BLaER1 (cell line): ENCODE measurements around the gene PXT1.

ENCODE experiments used
- H3K27ac ChIP-seq: shearing (Covaris generic); formaldehyde crosslinking; 2 replicates; pipeline ENCODE4 v1.8.1; 2022
- H3K27me3 ChIP-seq: shearing (Covaris generic); formaldehyde crosslinking; 2 replicates; pipeline ENCODE4 v1.8.1; 2022
- H3K36me3 ChIP-seq: shearing (Covaris generic); formaldehyde crosslinking; 2 replicates; pipeline ENCODE4 v1.8.1; 2022
- H3K4me1 ChIP-seq: shearing (Covaris generic); formaldehyde crosslinking; 2 replicates; pipeline ENCODE4 v1.8.1; 2022
- H3K4me2 ChIP-seq: shearing (Covaris generic); formaldehyde crosslinking; 2 replicates; pipeline ENCODE4 v1.8.1; 2022
- H3K4me3 ChIP-seq: shearing (Covaris generic); formaldehyde crosslinking; 2 replicates; pipeline ENCODE4 v1.8.1; 2022
- H3K9ac ChIP-seq: shearing (Covaris generic); formaldehyde crosslinking; 2 replicates; pipeline ENCODE4 v1.8.1; 2022
- H3K9me3 ChIP-seq: shearing (Covaris generic); formaldehyde crosslinking; 2 replicates; pipeline ENCODE4 v1.8.1; 2022
- H4K20me1 ChIP-seq: shearing (Covaris generic); formaldehyde crosslinking; 2 replicates; pipeline ENCODE4 v1.8.1; 2022
- Cebpa-rat ChIP-seq: shearing (Covaris generic); IDR thresholded peaks from 2 replicates; pipeline ENCODE4 v1.8.1; 2022

Gene PXT1

GRCh38 chr6:36362551-36363370, 79.9 kb downstream of the PXT1 start:
- H3K4me3 ChIP-seq = no peak overlapping the region
- H3K4me2 ChIP-seq = no peak overlapping the region
- H3K27me3 ChIP-seq = no peaks in the 10 kb centered on the region
- no peak overlapping the region for H3K27ac ChIP-seq
- H4K20me1 ChIP-seq = no peaks in the 10 kb centered on the region
- H3K9ac ChIP-seq = no peak overlapping the region
- peaks cover 56% of the 10 kb centered on the region for H3K4me1 ChIP-seq
- TF ChIP-seq Cebpa-rat = no peak
- H3K36me3 ChIP-seq = no peaks in the 10 kb centered on the region
- H3K9me3 ChIP-seq = 0 out of 2 replicates have a peak, but pooled peaks cover 7% of the 10 kb centered on the region

GRCh38 chr6:36361071-36361470, 81.6 kb downstream of the PXT1 start:
- Histone ChIP-seq H3K36me3 (no peaks in the 10 kb centered on the region), H3K4me2 (peak overlapping the region; percentile 91), H3K9me3 (0 out of 2 replicates have a peak, but pooled peaks cover 7% of the 10 kb centered on the region), H4K20me1 (no peaks in the 10 kb centered on the region), H3K27me3 (no peaks in the 10 kb centered on the region), H3K27ac (peak overlapping the region; percentile 69), H3K9ac (peak overlapping the region; percentile 65), H3K4me3 (no peak overlapping the region), H3K4me1 (peaks cover 45% of the 10 kb centered on the region)
- TF ChIP-seq Cebpa-rat = no peak

- H3K4me2 ChIP-seq = peak overlapping the region; percentile 91
- peak overlapping the region; percentile 69 for H3K27ac ChIP-seq
- no peaks in the 10 kb centered on the region for H3K27me3 ChIP-seq
- H4K20me1 ChIP-seq = no peaks in the 10 kb centered on the region
- TF ChIP-seq Cebpa-rat = no peak
- no peaks in the 10 kb centered on the region for H3K36me3 ChIP-seq
- peak overlapping the region; percentile 65 for H3K9ac ChIP-seq
- 0 out of 2 replicates have a peak, but pooled peaks cover 7% of the 10 kb centered on the region for H3K9me3 ChIP-seq
- peak overlapping the region; percentile 40; the same call in 1 of the 2 replicates for H3K4me3 ChIP-seq
- H3K4me1 ChIP-seq = peaks cover 45% of the 10 kb centered on the region
These were observed 82.2 kb downstream of the PXT1 start for GRCh38 chr6:36360241-36361054.

GRCh38 chr6:36358226-36358915, 84.3 kb downstream of the PXT1 start:
- H3K36me3 ChIP-seq = no peaks in the 10 kb centered on the region
- H3K4me1 ChIP-seq = peaks cover 45% of the 10 kb centered on the region
- H3K4me2 ChIP-seq = peak overlapping the region; percentile 80
- no peak for TF ChIP-seq Cebpa-rat
- H4K20me1 ChIP-seq = no peaks in the 10 kb centered on the region
- H3K9me3 ChIP-seq = peaks cover 11% of the 10 kb centered on the region
- H3K9ac ChIP-seq = peak overlapping the region; percentile 11; the same call in 1 of the 2 replicates
- H3K27ac ChIP-seq = peak overlapping the region; percentile 24
- no peak overlapping the region for H3K4me3 ChIP-seq
- H3K27me3 ChIP-seq = no peaks in the 10 kb centered on the region

GRCh38 chr6:36357872-36358225, 84.8 kb downstream of the PXT1 start:
- Histone ChIP-seq H3K4me3 (no peak overlapping the region), H3K27ac (0 out of 2 replicates have a peak overlapping the region, but pooled peaks have one; percentile 24), H3K9me3 (peaks cover 11% of the 10 kb centered on the region), H3K4me1 (peaks cover 45% of the 10 kb centered on the region), H3K9ac (no peak overlapping the region), H3K36me3 (no peaks in the 10 kb centered on the region), H3K4me2 (peak overlapping the region; percentile 80), H3K27me3 (no peaks in the 10 kb centered on the region), H4K20me1 (no peaks in the 10 kb centered on the region)
- TF ChIP-seq Cebpa-rat = no peak

- TF ChIP-seq Cebpa-rat = no peak
- Histone ChIP-seq H3K4me2 (no peak overlapping the region), H3K4me1 (peaks cover 49% of the 10 kb centered on the region), H3K27me3 (no peaks in the 10 kb centered on the region), H4K20me1 (no peaks in the 10 kb centered on the region), H3K27ac (no peak overlapping the region), H3K9me3 (peaks cover 17% of the 10 kb centered on the region), H3K9ac (no peak overlapping the region), H3K4me3 (no peak overlapping the region), H3K36me3 (no peaks in the 10 kb centered on the region)
These were observed 86.8 kb downstream of the PXT1 start for GRCh38 chr6:36355819-36356218.

GRCh38 chr6:36353411-36353915, 89.2 kb downstream of the PXT1 start:
- no peak overlapping the region for H3K27ac ChIP-seq
- no peaks in the 10 kb centered on the region for H3K27me3 ChIP-seq
- no peak overlapping the region for H3K4me2 ChIP-seq
- H3K36me3 ChIP-seq = no peaks in the 10 kb centered on the region
- peaks cover 49% of the 10 kb centered on the region for H3K4me1 ChIP-seq
- no peaks in the 10 kb centered on the region for H4K20me1 ChIP-seq
- H3K9me3 ChIP-seq = peaks cover 17% of the 10 kb centered on the region
- TF ChIP-seq Cebpa-rat = no peak
- no peak overlapping the region for H3K4me3 ChIP-seq
- no peak overlapping the region for H3K9ac ChIP-seq

- no peak for TF ChIP-seq Cebpa-rat
- H3K27ac ChIP-seq = no peak overlapping the region
- H3K4me1 ChIP-seq = peaks cover 43% of the 10 kb centered on the region
- H3K4me2 ChIP-seq = no peak overlapping the region
- peaks cover 17% of the 10 kb centered on the region for H3K9me3 ChIP-seq
- no peak overlapping the region for H3K9ac ChIP-seq
- H3K4me3 ChIP-seq = no peak overlapping the region
- no peaks in the 10 kb centered on the region for H4K20me1 ChIP-seq
- no peaks in the 10 kb centered on the region for H3K36me3 ChIP-seq
- no peaks in the 10 kb centered on the region for H3K27me3 ChIP-seq
These were observed 90.0 kb downstream of the PXT1 start for GRCh38 chr6:36352477-36353157.
